Keratinocyte (primary cell): ENCODE measurements around the gene LPIN1. TPM values are rescaled to one million over a fixed set of nuclear protein-coding genes. Genes with fewer than 3 reads are reported as not detected.

Experiments used
- DNase-seq: peaks from one replicate; pipeline ENCODE4 v3.0.0-alpha.2; 2011; ENCODE audit warnings: low read depth, missing footprints, low spot score
- FAIRE-seq: peaks from 2 replicates; lab custom pipeline; 2011; peaks lifted over from hg19 to GRCh38; lab: Jason Lieb, UNC
- H2AFZ ChIP-seq: 2 replicates; pipeline ENCODE4 v1.6.0; 2012; ENCODE audit warnings: low read length, control low read depth, inconsistent platforms; ENCODE audit not compliant: control insufficient read depth
- H3K27ac ChIP-seq: 2 replicates; pipeline ENCODE4 v1.5.1; 2011; ENCODE audit warnings: low read length; ENCODE audit not compliant: control insufficient read depth, insufficient read depth
- H3K27me3 ChIP-seq: 3 replicates; pipeline ENCODE4 v1.6.0; 2011; ENCODE audit warnings: low read length; ENCODE audit not compliant: control insufficient read depth, insufficient read depth; ENCODE audit errors: extremely low read depth
- H3K36me3 ChIP-seq, 2 experiments: 2 replicates in 1 of 2; 3 replicates in 1 of 2; pipeline ENCODE4 v1.5.1; 2011; ENCODE audit warnings: low read length in 2 of 2, mild to moderate bottlenecking in 1 of 2; ENCODE audit not compliant: control insufficient read depth in 2 of 2, insufficient read depth in 2 of 2; ENCODE audit errors: extremely low read depth in 1 of 2
- H3K4me1 ChIP-seq: 3 replicates; pipeline ENCODE4 v1.5.1; 2011; ENCODE audit warnings: low read length; ENCODE audit not compliant: control insufficient read depth, insufficient read depth; ENCODE audit errors: extremely low read depth
- H3K4me2 ChIP-seq: 3 replicates; pipeline ENCODE4 v1.6.0; 2011; ENCODE audit warnings: low read depth, low read length; ENCODE audit not compliant: control insufficient read depth, insufficient read depth; ENCODE audit errors: extremely low read depth
- H3K4me3 ChIP-seq, 3 experiments: fragments of 200-600 bp in 1 of 3; sonication (generic) in 1 of 3; 2 replicates in 2 of 3; 3 replicates in 1 of 3; pipeline ENCODE4 v1.5.1; 2011 to 2016; ENCODE audit warnings: low read length in 3 of 3, mild to moderate bottlenecking in 3 of 3, control low read depth in 2 of 3, inconsistent platforms in 1 of 3, low read depth in 1 of 3, mixed read lengths in 1 of 3, mixed run types in 1 of 3, moderate library complexity in 1 of 3; ENCODE audit not compliant: control insufficient read depth in 2 of 3, insufficient read depth in 2 of 3; ENCODE audit errors: extremely low read depth in 1 of 3
- H3K79me2 ChIP-seq: 2 replicates; pipeline ENCODE4 v1.6.0; 2012; ENCODE audit warnings: low read length; ENCODE audit not compliant: control insufficient read depth, insufficient read depth
- H3K9ac ChIP-seq: 3 replicates; pipeline ENCODE4 v1.6.0; 2011; ENCODE audit warnings: low read length; ENCODE audit not compliant: control insufficient read depth, insufficient read depth; ENCODE audit errors: extremely low read depth
- H3K9me1 ChIP-seq: 3 replicates; pipeline ENCODE4 v1.6.0; 2011; ENCODE audit warnings: low read length; ENCODE audit not compliant: control insufficient read depth, insufficient read depth; ENCODE audit errors: extremely low read depth
- H3K9me3 ChIP-seq: 2 replicates; pipeline ENCODE4 v1.5.1; 2012; ENCODE audit warnings: low read depth, low read length; ENCODE audit not compliant: control insufficient read depth
- H4K20me1 ChIP-seq: 3 replicates; pipeline ENCODE4 v1.6.0; 2011; ENCODE audit warnings: low read length; ENCODE audit not compliant: control insufficient read depth, insufficient read depth; ENCODE audit errors: extremely low read depth
- EZH2 ChIP-seq: IDR thresholded peaks from one replicate; pipeline ENCODE4 v1.6.1; 2012; ENCODE audit warnings: inconsistent platforms, mild to moderate bottlenecking, low read length, moderate library complexity
- dilution Hi-C: fragments of 300-500 bp; cut with MboI; formaldehyde crosslinking; loops from one replicate; pipeline ENCODE4 v1.7.0; 2020; ENCODE audit warnings: low sequenced_read_pairs; ENCODE audit not compliant: extremely low pct_ligation_motif_present
- polyA plus RNA-seq, 5 experiments: library from polyadenylated mRNA; depleted of rRNA in 3 of 5; stranded (reverse) in 3 of 5; stranded (forward) in 1 of 5; unstranded in 1 of 5; fragments of >200 nt; gene quantifications; 1 replicate in 1 of 5; 2 replicates in 3 of 5; 3 replicates in 1 of 5; pipeline versions ENCODE4 v1.2.1 to v1.2.3, GENCODE V29; 2011 to 2012; ENCODE audit warnings: missing spikeins in 2 of 5, low read depth in 1 of 5, low replicate concordance in 1 of 5
- TF ChIP-seq, protein P1 (sequence below), 3 experiments: IDR thresholded peaks in 1 of 3; conservative IDR thresholded peaks in 1 of 3; optimal IDR thresholded peaks in 1 of 3; 2 replicates in 2 of 3; 3 replicates in 1 of 3; pipeline versions ENCODE3 to v1.5.1; 2011; ENCODE audit warnings: low read length in 3 of 3, mild to moderate bottlenecking in 3 of 3, moderate library complexity in 2 of 3, control low read depth in 1 of 3, inconsistent platforms in 1 of 3; ENCODE audit not compliant: insufficient read depth in 2 of 3; ENCODE audit errors: extremely low read depth in 1 of 3

LPIN1 gene
- polyA plus RNA-seq, 1 donor (not counting 4 experiments of a cell fraction or from before 2014, with no cell fraction given) = 79.6 TPM

GRCh38 chr2:11875481-11875880, 129.0 kb downstream of the LPIN1 start:
- Histone ChIP-seq H3K36me3 (no peaks in the 10 kb centered on the region), H3K27me3 (peaks cover 12% of the 10 kb centered on the region), H3K9me3 (no peaks in the 10 kb centered on the region), H3K79me2 (no peaks in the 10 kb centered on the region), H3K27ac (no peak overlapping the region), H3K4me1 (no peaks in the 10 kb centered on the region), H3K9ac (no peak overlapping the region), H4K20me1 (no peaks in the 10 kb centered on the region), H3K4me3 (no peak overlapping the region), H3K9me1 (no peaks in the 10 kb centered on the region), H2AFZ (no peak overlapping the region), H3K4me2 (no peak overlapping the region)
- dilution Hi-C loops = no loop called here
- no peak for DNase-seq
- FAIRE-seq = no peak
- no peak for TF ChIP-seq EZH2
- TF ChIP-seq, protein P1, sequence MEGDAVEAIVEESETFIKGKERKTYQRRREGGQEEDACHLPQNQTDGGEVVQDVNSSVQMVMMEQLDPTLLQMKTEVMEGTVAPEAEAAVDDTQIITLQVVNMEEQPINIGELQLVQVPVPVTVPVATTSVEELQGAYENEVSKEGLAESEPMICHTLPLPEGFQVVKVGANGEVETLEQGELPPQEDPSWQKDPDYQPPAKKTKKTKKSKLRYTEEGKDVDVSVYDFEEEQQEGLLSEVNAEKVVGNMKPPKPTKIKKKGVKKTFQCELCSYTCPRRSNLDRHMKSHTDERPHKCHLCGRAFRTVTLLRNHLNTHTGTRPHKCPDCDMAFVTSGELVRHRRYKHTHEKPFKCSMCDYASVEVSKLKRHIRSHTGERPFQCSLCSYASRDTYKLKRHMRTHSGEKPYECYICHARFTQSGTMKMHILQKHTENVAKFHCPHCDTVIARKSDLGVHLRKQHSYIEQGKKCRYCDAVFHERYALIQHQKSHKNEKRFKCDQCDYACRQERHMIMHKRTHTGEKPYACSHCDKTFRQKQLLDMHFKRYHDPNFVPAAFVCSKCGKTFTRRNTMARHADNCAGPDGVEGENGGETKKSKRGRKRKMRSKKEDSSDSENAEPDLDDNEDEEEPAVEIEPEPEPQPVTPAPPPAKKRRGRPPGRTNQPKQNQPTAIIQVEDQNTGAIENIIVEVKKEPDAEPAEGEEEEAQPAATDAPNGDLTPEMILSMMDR (optimal IDR thresholded peaks at IDR 0.05 in 1 of 3, IDR thresholded peaks at IDR 0.05 in 1 of 3, conservative IDR thresholded peaks at IDR 0.05 in 1 of 3; ENCODE audit: extremely low read depth in 1 of 3, insufficient read depth in 2 of 3, low read length in 3 of 3) = no peak

- Histone ChIP-seq H4K20me1 (no peaks in the 10 kb centered on the region), H2AFZ (no peak overlapping the region), H3K9ac (no peak overlapping the region), H3K27me3 (peaks cover 12% of the 10 kb centered on the region), H3K9me3 (no peaks in the 10 kb centered on the region), H3K4me3 (no peak overlapping the region), H3K9me1 (no peaks in the 10 kb centered on the region), H3K36me3 (no peaks in the 10 kb centered on the region), H3K79me2 (no peaks in the 10 kb centered on the region), H3K27ac (no peak overlapping the region), H3K4me2 (no peak overlapping the region), H3K4me1 (no peaks in the 10 kb centered on the region)
- dilution Hi-C loops = no loop called here
- TF ChIP-seq, protein P1 (optimal IDR thresholded peaks at IDR 0.05 in 1 of 3, IDR thresholded peaks at IDR 0.05 in 1 of 3, conservative IDR thresholded peaks at IDR 0.05 in 1 of 3; ENCODE audit: extremely low read depth in 1 of 3, insufficient read depth in 2 of 3, low read length in 3 of 3) = no peak
- no peak for TF ChIP-seq EZH2
- DNase-seq = no peak
- FAIRE-seq = no peak
Measured at GRCh38 chr2:11876436-11876835, 130.0 kb downstream of the LPIN1 start.
